HCT116 (cell line): ENCODE data around the gene ZNF534.

Source experiments
- CEBPB ChIP-seq: IDR thresholded peaks from 2 replicates; pipeline ENCODE4 v1.6.1; 2012; ENCODE audit warnings: low read depth
- CTCF ChIP-seq, 3 experiments: fragments of 200-600 bp in 1 of 3; sonication (generic) in 1 of 3; IDR thresholded peaks in 2 of 3; conservative IDR thresholded peaks in 1 of 3; 2 replicates each; pipeline ENCODE4 v1.5.1; 2012 to 2017; ENCODE audit warnings: low read depth in 2 of 3, low read length in 2 of 3, antibody characterized with exemption in 1 of 3, borderline replicate concordance in 1 of 3, control low read depth in 1 of 3, mild to moderate bottlenecking in 1 of 3, mixed read lengths in 1 of 3, mixed run types in 1 of 3, moderate library complexity in 1 of 3; ENCODE audit not compliant: insufficient read depth in 1 of 3
- EZH2 ChIP-seq: fragments of 200-600 bp; sonication (generic); IDR thresholded peaks from 2 replicates; pipeline ENCODE4 v1.6.1; 2017; ENCODE audit warnings: antibody characterized with exemption, mixed run types
- EZH2phosphoT487 ChIP-seq: fragments of 200-600 bp; IDR thresholded peaks from 2 replicates; pipeline ENCODE4 v1.6.1; 2018; ENCODE audit warnings: antibody characterized with exemption, borderline replicate concordance
- POLR2A ChIP-seq: IDR thresholded peaks from 2 replicates; pipeline ENCODE4 v1.7.0; 2011; ENCODE audit warnings: borderline replicate concordance; ENCODE audit not compliant: insufficient read depth, insufficient read length; ENCODE audit errors: extremely low read depth
- POLR2AphosphoS5 ChIP-seq: IDR thresholded peaks from 2 replicates; pipeline ENCODE4 v1.6.1; 2011; ENCODE audit warnings: mild to moderate bottlenecking, low read depth, low read length, moderate library complexity
- RAD21 ChIP-seq: IDR thresholded peaks from 2 replicates; pipeline ENCODE4 v1.6.1; 2012; ENCODE audit warnings: low read depth, mild to moderate bottlenecking
- SIN3A ChIP-seq: IDR thresholded peaks from 2 replicates; pipeline ENCODE4 v1.6.1; 2012; ENCODE audit warnings: low read depth
- SP1 ChIP-seq: IDR thresholded peaks from 2 replicates; pipeline ENCODE4 v1.6.1; 2012; ENCODE audit warnings: low read depth
- YY1 ChIP-seq: IDR thresholded peaks from 2 replicates; pipeline ENCODE4 v1.6.1; 2011; ENCODE audit warnings: low read length, low read depth, moderate library complexity, mild to moderate bottlenecking; ENCODE audit not compliant: insufficient replicate concordance; ENCODE audit errors: extremely low read depth
- ZNF274 ChIP-seq: fragments of 200-500 bp; sonication (Bioruptor generic); IDR thresholded peaks from 2 replicates; pipeline ENCODE4 v1.6.1; 2014; ENCODE audit warnings: mild to moderate bottlenecking, low read depth, low read length, inconsistent platforms
- TF ChIP-seq, protein P1 (sequence below): IDR thresholded peaks from 2 replicates; pipeline ENCODE4 v1.6.1; 2011; ENCODE audit warnings: mild to moderate bottlenecking, low read length, moderate library complexity; ENCODE audit not compliant: insufficient replicate concordance; ENCODE audit errors: extremely low read depth
- TF ChIP-seq, protein P2 (sequence below): IDR thresholded peaks from 2 replicates; pipeline ENCODE4 v1.6.1; 2012

DNA sequence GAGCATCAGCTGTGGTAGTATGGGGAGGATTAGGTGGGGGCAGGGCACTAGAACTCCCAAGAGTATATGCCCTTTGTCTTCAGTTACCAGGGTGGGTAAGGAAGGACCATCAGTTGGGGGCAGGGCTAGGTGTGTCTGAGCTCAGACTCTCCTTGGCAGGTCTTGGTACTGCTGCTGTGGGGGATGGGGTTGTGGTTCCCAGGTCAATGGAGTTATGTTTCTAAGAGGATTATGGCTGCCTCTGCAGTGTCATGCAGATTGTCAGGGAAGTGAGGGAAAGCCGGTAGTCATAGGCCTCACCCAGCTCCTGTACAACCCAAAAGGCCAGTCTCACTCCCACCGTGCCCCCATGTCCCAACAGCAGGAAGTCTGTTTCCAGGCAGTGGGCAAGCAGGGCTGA, 15.6 kb downstream of the ZNF534 start:
- TF ChIP-seq, protein P1, sequence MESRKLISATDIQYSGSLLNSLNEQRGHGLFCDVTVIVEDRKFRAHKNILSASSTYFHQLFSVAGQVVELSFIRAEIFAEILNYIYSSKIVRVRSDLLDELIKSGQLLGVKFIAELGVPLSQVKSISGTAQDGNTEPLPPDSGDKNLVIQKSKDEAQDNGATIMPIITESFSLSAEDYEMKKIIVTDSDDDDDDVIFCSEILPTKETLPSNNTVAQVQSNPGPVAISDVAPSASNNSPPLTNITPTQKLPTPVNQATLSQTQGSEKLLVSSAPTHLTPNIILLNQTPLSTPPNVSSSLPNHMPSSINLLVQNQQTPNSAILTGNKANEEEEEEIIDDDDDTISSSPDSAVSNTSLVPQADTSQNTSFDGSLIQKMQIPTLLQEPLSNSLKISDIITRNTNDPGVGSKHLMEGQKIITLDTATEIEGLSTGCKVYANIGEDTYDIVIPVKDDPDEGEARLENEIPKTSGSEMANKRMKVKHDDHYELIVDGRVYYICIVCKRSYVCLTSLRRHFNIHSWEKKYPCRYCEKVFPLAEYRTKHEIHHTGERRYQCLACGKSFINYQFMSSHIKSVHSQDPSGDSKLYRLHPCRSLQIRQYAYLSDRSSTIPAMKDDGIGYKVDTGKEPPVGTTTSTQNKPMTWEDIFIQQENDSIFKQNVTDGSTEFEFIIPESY, result no peak
- no peak for TF ChIP-seq CTCF (IDR thresholded peaks at IDR 0.05 in 2 of 3, conservative IDR thresholded peaks at IDR 0.05 in 1 of 3; ENCODE audit: borderline replicate concordance in 1 of 3, insufficient read depth in 1 of 3, low read depth in 2 of 3, low read length in 2 of 3)
- no peak for TF ChIP-seq EZH2
- no peak for TF ChIP-seq SIN3A
- TF ChIP-seq POLR2A, result no peak
- TF ChIP-seq CEBPB, result no peak
- no peak for TF ChIP-seq POLR2AphosphoS5
- no peak for TF ChIP-seq RAD21
- TF ChIP-seq, protein P2, sequence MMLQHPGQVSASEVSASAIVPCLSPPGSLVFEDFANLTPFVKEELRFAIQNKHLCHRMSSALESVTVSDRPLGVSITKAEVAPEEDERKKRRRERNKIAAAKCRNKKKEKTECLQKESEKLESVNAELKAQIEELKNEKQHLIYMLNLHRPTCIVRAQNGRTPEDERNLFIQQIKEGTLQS, result no peak
- TF ChIP-seq EZH2phosphoT487, result no peak
- no peak for TF ChIP-seq SP1
- TF ChIP-seq ZNF274, result no peak
- TF ChIP-seq YY1, result no peak
